Urinary bladder (tissue), 4 donors: Measurements from ENCODE around the gene RELA. TPM values are rescaled to one million over a fixed set of nuclear protein-coding genes. Genes with fewer than 3 reads are reported as not detected.
"Not testable (repeated sequence)": the region's sequence is repeated elsewhere in the genome, so short reads cannot be mapped to it uniquely, and the experiment has no call there.

Experiments
- DNase-seq: peaks from one replicate; pipeline ENCODE4 v3.0.0-alpha.2; 2015; ENCODE audit errors: extremely low spot score
- H3K27ac ChIP-seq: one replicate; pipeline ENCODE4 v1.5.1; 2013; ENCODE audit warnings: low read depth, mild to moderate bottlenecking, moderate library complexity
- H3K36me3 ChIP-seq: one replicate; pipeline ENCODE4 v1.6.1; 2013; ENCODE audit warnings: mild to moderate bottlenecking, moderate library complexity; ENCODE audit not compliant: insufficient read depth
- H3K4me1 ChIP-seq: one replicate; pipeline ENCODE4 v1.6.1; 2013; ENCODE audit warnings: mild to moderate bottlenecking, moderate library complexity; ENCODE audit not compliant: insufficient read depth
- H3K4me3 ChIP-seq: one replicate; pipeline ENCODE4 v1.5.1; 2013; ENCODE audit warnings: low read depth, low read length
- WGBS: extraction: QIAGEN DNeasy Blood & Tissue Kit; methylation state at CpG from one replicate; pipeline ENCODE4 v1.1.7; 2013; 5-methylcytosine and 5-hydroxymethylcytosine counted together
- polyA plus RNA-seq: library from polyadenylated mRNA; stranded (reverse); fragments of 200-250 nt; gene quantifications from one replicate; pipeline ENCODE4 v1.2.3, GENCODE V29; 2013
- total RNA-seq: library from RNA; depleted of rRNA; stranded (reverse); fragments of >200 nt; gene quantifications from one replicate; pipeline ENCODE4 v1.2.3, GENCODE V29; 2014
- donor health status: healthy with polysubstance abuse.
- donor health status: healthy.

Gene RELA
- total RNA-seq (18.5 TPM), polyA plus RNA-seq (80.8 TPM)

- peak; percentile 86 for DNase-seq
- Histone ChIP-seq H3K4me3 (peak within 1 kb of the TSS; percentile 82), H3K4me1 (no peaks in the 10 kb centered on the region), H3K27ac (peak within 1 kb of the TSS; percentile 99), H3K36me3 (peaks cover 3% of the 10 kb centered on the region)
- WGBS: under 1% methylated on average over 91 of the region's 91 CpGs
These were observed at the start of gene RELA for GRCh38 chr11:65662799-65663638. Gene RELA (minus strand): TSS chr11:65662916. CDS start chr11:65662832, 84 bp downstream.

- WGBS: under 1% methylated on average over 65 of the region's 65 CpGs
- Histone ChIP-seq H3K4me3 (peak within 1 kb of the TSS; percentile 55), H3K27ac (peak within 1 kb of the TSS; percentile 98), H3K4me1 (peaks cover 2% of the 10 kb centered on the region), H3K36me3 (peaks cover 2% of the 10 kb centered on the region)
- peak; percentile 96 for DNase-seq
These were observed 49.3 kb upstream of the RELA start, which contains the start of gene KAT5 for GRCh38 chr11:65711785-65712632. Gene KAT5 (plus strand): TSS chr11:65712252. CDS start chr11:65712268, 16 bp downstream.

- Histone ChIP-seq H3K4me1 (peaks cover 2% of the 10 kb centered on the region), H3K4me3 (no peak overlapping the region), H3K27ac (no peak overlapping the region), H3K36me3 (no peaks in the 10 kb centered on the region)
- 85% methylated on average over 3 of the region's 3 CpGs for WGBS
- DNase-seq: no peak
These were observed 47.7 kb upstream of the RELA start for GRCh38 chr11:65710421-65710820.

GRCh38 chr11:65709661-65710060 lies 46.9 kb upstream of the RELA start:
- Histone ChIP-seq H3K4me1 (peaks cover 2% of the 10 kb centered on the region), H3K36me3 (no peaks in the 10 kb centered on the region), H3K27ac (no peak overlapping the region), H3K4me3 (no peak overlapping the region)
- 44% methylated on average over 8 of the region's 8 CpGs for WGBS
- DNase-seq: no peak

GRCh38 chr11:65708451-65708850 lies 45.7 kb upstream of the RELA start:
- Histone ChIP-seq H3K4me1 (peaks cover 2% of the 10 kb centered on the region), H3K36me3 (no peaks in the 10 kb centered on the region), H3K4me3 (no peak overlapping the region), H3K27ac (no peak overlapping the region)
- DNase-seq: no peak
- 87% methylated on average over 5 of the region's 5 CpGs for WGBS

GRCh38 chr11:65707002-65707401 lies 44.3 kb upstream of the RELA start:
- H3K36me3 ChIP-seq, H3K27ac ChIP-seq, H3K4me1 ChIP-seq, DNase-seq, H3K4me3 ChIP-seq: not testable (repeated sequence)
- 95% methylated on average over 10 of the region's 12 CpGs for WGBS

- not testable (repeated sequence) for H3K4me3 ChIP-seq, H3K36me3 ChIP-seq, H3K4me1 ChIP-seq, H3K27ac ChIP-seq, DNase-seq
- whole genome bisulfite sequencing: 23% methylated on average over 14 of the region's 14 CpGs
These were observed 43.6 kb upstream of the RELA start for GRCh38 chr11:65706303-65706763.

- H3K4me3 ChIP-seq: no peak overlapping the region
- no peak overlapping the region for H3K27ac ChIP-seq
- no peaks in the 10 kb centered on the region for H3K36me3 ChIP-seq
- no peaks in the 10 kb centered on the region for H3K4me1 ChIP-seq
- 51% methylated on average over 4 of the region's 4 CpGs for WGBS
- DNase-seq: no peak
These were observed 41.1 kb upstream of the RELA start for GRCh38 chr11:65703846-65704245.

GRCh38 chr11:65701686-65702085 lies 39.0 kb upstream of the RELA start:
- Histone ChIP-seq H3K27ac (no peak overlapping the region), H3K4me3 (no peak overlapping the region), H3K36me3 (no peaks in the 10 kb centered on the region), H3K4me1 (no peaks in the 10 kb centered on the region)
- 84% methylated on average over 1 of the region's 1 CpG for WGBS
- DNase-seq: no peak

GRCh38 chr11:65700399-65700798 lies 37.7 kb upstream of the RELA start:
- DNase-seq: no peak
- Histone ChIP-seq H3K27ac (no peak overlapping the region), H3K36me3 (no peaks in the 10 kb centered on the region), H3K4me3 (no peak overlapping the region), H3K4me1 (no peaks in the 10 kb centered on the region)
- 80% methylated on average over 3 of the region's 3 CpGs for WGBS

GRCh38 chr11:65699306-65699705 lies 36.6 kb upstream of the RELA start:
- no peak for DNase-seq
- Histone ChIP-seq H3K4me1 (no peaks in the 10 kb centered on the region), H3K4me3 (no peak overlapping the region), H3K27ac (no peak overlapping the region), H3K36me3 (no peaks in the 10 kb centered on the region)
- WGBS: 81% methylated on average over 7 of the region's 7 CpGs

- no peaks in the 10 kb centered on the region for H3K36me3 ChIP-seq
- no peaks in the 10 kb centered on the region for H3K4me1 ChIP-seq
- WGBS: 36% methylated on average over 8 of the region's 8 CpGs
- H3K27ac ChIP-seq: no peak overlapping the region
- H3K4me3 ChIP-seq: no peak overlapping the region
- DNase-seq: no peak
These were observed 35.5 kb upstream of the RELA start for GRCh38 chr11:65698205-65698604.

- WGBS: 83% methylated on average over 5 of the region's 5 CpGs
- no peak overlapping the region for H3K27ac ChIP-seq
- H3K36me3 ChIP-seq: no peaks in the 10 kb centered on the region
- DNase-seq: no peak
- H3K4me3 ChIP-seq: no peak overlapping the region
- H3K4me1 ChIP-seq: no peaks in the 10 kb centered on the region
These were observed 34.3 kb upstream of the RELA start for GRCh38 chr11:65696802-65697552.
